Measurements from ENCODE around the gene ROPN1L.

DNA sequence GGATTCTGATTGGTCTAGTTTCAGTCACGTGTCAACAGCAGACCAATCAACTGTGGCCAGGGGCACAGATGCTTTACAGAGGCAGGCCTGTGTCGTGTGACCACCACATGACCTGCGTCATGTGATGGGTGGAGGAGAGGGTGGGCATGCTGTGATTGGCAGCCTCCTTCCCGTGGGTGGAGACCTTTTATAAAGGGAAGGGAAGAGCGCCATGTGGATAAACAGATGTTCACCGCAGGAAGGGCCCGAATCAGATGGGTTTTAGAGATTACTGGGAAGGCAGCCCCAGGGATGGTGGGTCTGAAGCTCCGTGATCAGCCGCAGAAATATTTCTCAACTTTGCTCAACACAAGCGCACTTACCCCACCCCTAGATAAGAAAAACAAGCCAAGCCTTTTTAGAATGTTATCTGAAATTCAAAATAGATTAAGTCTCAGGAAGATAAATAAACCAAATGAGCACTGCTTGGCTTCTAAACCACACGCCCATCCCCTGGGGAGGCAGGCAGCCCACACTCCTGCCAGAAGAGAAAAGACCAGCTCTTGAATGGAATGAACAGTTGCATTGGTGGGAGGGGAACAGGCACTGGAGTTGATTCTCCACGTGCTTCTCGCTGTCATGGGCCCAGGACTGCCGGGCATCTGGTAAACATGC lies 43.6 kb downstream of the ROPN1L start:
- TF ChIP-seq, protein P1, sequence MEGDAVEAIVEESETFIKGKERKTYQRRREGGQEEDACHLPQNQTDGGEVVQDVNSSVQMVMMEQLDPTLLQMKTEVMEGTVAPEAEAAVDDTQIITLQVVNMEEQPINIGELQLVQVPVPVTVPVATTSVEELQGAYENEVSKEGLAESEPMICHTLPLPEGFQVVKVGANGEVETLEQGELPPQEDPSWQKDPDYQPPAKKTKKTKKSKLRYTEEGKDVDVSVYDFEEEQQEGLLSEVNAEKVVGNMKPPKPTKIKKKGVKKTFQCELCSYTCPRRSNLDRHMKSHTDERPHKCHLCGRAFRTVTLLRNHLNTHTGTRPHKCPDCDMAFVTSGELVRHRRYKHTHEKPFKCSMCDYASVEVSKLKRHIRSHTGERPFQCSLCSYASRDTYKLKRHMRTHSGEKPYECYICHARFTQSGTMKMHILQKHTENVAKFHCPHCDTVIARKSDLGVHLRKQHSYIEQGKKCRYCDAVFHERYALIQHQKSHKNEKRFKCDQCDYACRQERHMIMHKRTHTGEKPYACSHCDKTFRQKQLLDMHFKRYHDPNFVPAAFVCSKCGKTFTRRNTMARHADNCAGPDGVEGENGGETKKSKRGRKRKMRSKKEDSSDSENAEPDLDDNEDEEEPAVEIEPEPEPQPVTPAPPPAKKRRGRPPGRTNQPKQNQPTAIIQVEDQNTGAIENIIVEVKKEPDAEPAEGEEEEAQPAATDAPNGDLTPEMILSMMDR (IDR thresholded peaks at IDR 0.05; ENCODE audit: low read depth, low read length, poor library complexity, severe bottlenecking), result no peak
- TF ChIP-seq EZH2phosphoT487 (IDR thresholded peaks at IDR 0.05; ENCODE audit: borderline replicate concordance, low read length), result no peak
